HCT116 (cell line): Measurements from ENCODE around the gene ACY1. TPM values are rescaled to one million over a fixed set of nuclear protein-coding genes. Genes with fewer than 3 reads are reported as not detected.

Experiments
- ATAC-seq: fragments of 200-7000 bp; cut with Tn5 transposase; 2 replicates; pipeline ENCODE4 v1.9.1; 2020; ENCODE audit warnings: mild to moderate bottlenecking, moderate library complexity
- BruUV-seq: library from RNA; stranded (reverse); fragments of 400-500 nt; replicated peaks from 2 replicates; lab custom pipeline; 2021; lab: Mats Ljungman, UMichigan
- CTCF ChIA-PET: fragments of 300-600 bp; sonication (Branson Sonifier 250); formaldehyde crosslinking; loops from one replicate; lab custom pipeline; 2021; ENCODE audit warnings: antibody characterized with exemption; lab: Charles Lee
- POLR2A ChIA-PET: fragments of 300-600, 350-600 bp; sonication (Branson Sonifier 250); formaldehyde crosslinking; loops from one replicate; lab custom pipeline; 2021; ENCODE audit warnings: antibody characterized with exemption; lab: Charles Lee
- RAD21 ChIA-PET, 2 experiments: fragments of 300-600 bp; sonication (Branson Sonifier 250); formaldehyde crosslinking; loops; one replicate each; lab custom pipeline; 2023; ENCODE audit warnings: low total read pairs in 2 of 2; ENCODE audit not compliant: uncharacterized antibody in 2 of 2, unreplicated experiment in 2 of 2, low non-redundant PET in 1 of 2; lab: Charles Lee
- DNase-seq: peaks from one replicate; pipeline ENCODE4 v3.0.0-alpha.2; 2010; ENCODE audit warnings: low read depth, low spot score
- H2AFZ ChIP-seq: fragments of 200-600 bp; shearing (Covaris generic), sonication (generic); 2 replicates; pipeline ENCODE4 v1.6.1; 2017; ENCODE audit warnings: low read depth, mixed run types, mixed read lengths, antibody characterized with exemption, low read length; ENCODE audit not compliant: poor library complexity, severe bottlenecking
- H3K27ac ChIP-seq: 2 replicates; pipeline ENCODE4 v1.5.1; 2012; ENCODE audit warnings: low read depth, low read length
- H3K27me3 ChIP-seq: fragments of 200-600 bp; sonication (generic); 2 replicates; pipeline ENCODE4 v1.6.1; 2016; ENCODE audit warnings: mixed run types, low read length, mixed read lengths; ENCODE audit not compliant: insufficient read depth
- H3K36me3 ChIP-seq, 2 experiments: fragments of 200-500 bp in 1 of 2; fragments of 200-600 bp in 1 of 2; sonication (Bioruptor generic) in 1 of 2; sonication (generic) in 1 of 2; 2 replicates each; pipeline versions ENCODE4 v1.5.1 to v1.6.1; 2014 to 2016; ENCODE audit warnings: low read length in 2 of 2, inconsistent platforms in 1 of 2, mixed read lengths in 1 of 2, mixed run types in 1 of 2; ENCODE audit not compliant: insufficient read depth in 2 of 2, control insufficient read depth in 1 of 2
- H3K4me1 ChIP-seq, 2 experiments: fragments of 200-600 bp in 1 of 2; sonication (generic) in 1 of 2; 2 replicates each; pipeline versions ENCODE4 v1.5.1 to v1.6.1; 2012 to 2017; ENCODE audit warnings: low read length in 2 of 2, inconsistent platforms in 1 of 2, mild to moderate bottlenecking in 1 of 2, mixed read lengths in 1 of 2, mixed run types in 1 of 2, moderate library complexity in 1 of 2; ENCODE audit not compliant: insufficient read depth in 2 of 2, control insufficient read depth in 1 of 2
- H3K4me2 ChIP-seq: fragments of 200-600 bp; sonication (generic); 2 replicates; pipeline ENCODE4 v1.6.1; 2017; ENCODE audit warnings: mixed run types, low read length, mixed read lengths
- H3K4me3 ChIP-seq, 2 experiments: fragments of 200-600 bp in 1 of 2; sonication (generic) in 1 of 2; replicated peaks in 1 of 2; 2 replicates each; pipeline ENCODE4 v1.5.1; 2011 to 2016; ENCODE audit warnings: low read length in 2 of 2, control low read depth in 1 of 2, low read depth in 1 of 2, mild to moderate bottlenecking in 1 of 2, mixed read lengths in 1 of 2, mixed run types in 1 of 2
- H3K79me2 ChIP-seq: fragments of 200-600 bp; sonication (generic); 2 replicates; pipeline ENCODE4 v1.6.1; 2017; ENCODE audit warnings: mild to moderate bottlenecking, mixed run types, low read length, moderate library complexity, mixed read lengths; ENCODE audit not compliant: insufficient read depth
- H3K9ac ChIP-seq: fragments of 200-600 bp; sonication (generic); 2 replicates; pipeline ENCODE4 v1.6.1; 2016; ENCODE audit warnings: low read length, mixed read lengths
- H3K9me2 ChIP-seq: fragments of 200-600 bp; sonication (generic), shearing (Covaris generic); 2 replicates; pipeline ENCODE4 v1.6.1; 2017; ENCODE audit warnings: mixed run types, mild to moderate bottlenecking, moderate library complexity; ENCODE audit not compliant: insufficient read depth
- H3K9me3 ChIP-seq, 2 experiments: fragments of 200-500 bp in 1 of 2; fragments of 200-600 bp in 1 of 2; sonication (Bioruptor generic) in 1 of 2; sonication (generic) in 1 of 2; 2 replicates each; pipeline ENCODE4 v1.6.1; 2014 to 2017; ENCODE audit warnings: low read length in 2 of 2, mixed read lengths in 2 of 2, inconsistent platforms in 1 of 2, low read depth in 1 of 2, mild to moderate bottlenecking in 1 of 2, mixed run types in 1 of 2, moderate library complexity in 1 of 2; ENCODE audit not compliant: control insufficient read depth in 1 of 2, insufficient read depth in 1 of 2
- H4K20me1 ChIP-seq: fragments of 200-600 bp; sonication (generic), shearing (Covaris generic); 2 replicates; pipeline ENCODE4 v1.6.1; 2017; ENCODE audit warnings: mixed run types, mild to moderate bottlenecking, moderate library complexity; ENCODE audit not compliant: insufficient read depth
- CEBPB ChIP-seq: IDR thresholded peaks from 2 replicates; pipeline ENCODE4 v1.6.1; 2012; ENCODE audit warnings: low read depth
- ELF1 ChIP-seq: IDR thresholded peaks from 2 replicates; pipeline ENCODE4 v1.6.1; 2012; ENCODE audit warnings: low read depth, borderline replicate concordance
- POLR2AphosphoS5 ChIP-seq: IDR thresholded peaks from 2 replicates; pipeline ENCODE4 v1.6.1; 2011; ENCODE audit warnings: mild to moderate bottlenecking, low read depth, low read length, moderate library complexity
- REST ChIP-seq: IDR thresholded peaks from 2 replicates; pipeline ENCODE4 v1.6.1; 2012; ENCODE audit warnings: low read depth
- SP1 ChIP-seq: IDR thresholded peaks from 2 replicates; pipeline ENCODE4 v1.6.1; 2012; ENCODE audit warnings: low read depth
- TCF7L2 ChIP-seq: IDR thresholded peaks from 2 replicates; pipeline ENCODE4 v1.7.0; 2011; ENCODE audit warnings: borderline replicate concordance, inconsistent platforms; ENCODE audit not compliant: insufficient read depth, insufficient read length; ENCODE audit errors: extremely low read depth
- ZNF274 ChIP-seq: fragments of 200-500 bp; sonication (Bioruptor generic); IDR thresholded peaks from 2 replicates; pipeline ENCODE4 v1.6.1; 2014; ENCODE audit warnings: mild to moderate bottlenecking, low read depth, low read length, inconsistent platforms
- intact Hi-C: fragments of 100-400 bp; cut with micrococcal nuclease; formaldehyde crosslinking; loops from 2 replicates; pipeline ENCODE4 v1.10.0; 2022
- total RNA-seq: library from RNA; stranded (reverse); gene quantifications from one replicate; pipeline ENCODE4 v1.2.1, GENCODE V29; 2021; ENCODE audit not compliant: unreplicated experiment
- TF ChIP-seq, protein P1 (sequence below): IDR thresholded peaks from 2 replicates; pipeline ENCODE4 v1.6.1; 2012
- TF ChIP-seq, protein P2 (sequence below), 3 experiments: fragments of 200-600 bp in 1 of 3; sonication (generic) in 1 of 3; IDR thresholded peaks in 2 of 3; conservative IDR thresholded peaks in 1 of 3; 2 replicates each; pipeline ENCODE4 v1.5.1; 2012 to 2017; ENCODE audit warnings: low read depth in 2 of 3, low read length in 2 of 3, antibody characterized with exemption in 1 of 3, borderline replicate concordance in 1 of 3, control low read depth in 1 of 3, mild to moderate bottlenecking in 1 of 3, mixed read lengths in 1 of 3, mixed run types in 1 of 3, moderate library complexity in 1 of 3; ENCODE audit not compliant: insufficient read depth in 1 of 3

Gene ACY1
- total RNA-seq, 1 experiment from 2014 or later = 73.2 TPM

- intact Hi-C loops = no loop called here
- ChIA-PET RAD21 (no interaction called here), CTCF (no interaction called here), POLR2A (no interaction called here)
- Histone ChIP-seq H3K9me2 (no peaks in the 10 kb centered on the region), H3K27me3 (no peaks in the 10 kb centered on the region), H4K20me1 (0 out of 2 replicates have a peak, but pooled peaks cover 4% of the 10 kb centered on the region), H2AFZ (no peak overlapping the region), H3K36me3 (peaks cover 23 to 51% of the 10 kb centered on the region in 2 experiments), H3K9me3 (no peaks in the 10 kb centered on the region), H3K79me2 (peaks cover 51% of the 10 kb centered on the region), H3K27ac (no peak overlapping the region), H3K4me1 (peaks cover 23 to 29% of the 10 kb centered on the region in 2 experiments), H3K4me3 (no peak overlapping the region), H3K4me2 (no peak overlapping the region), H3K9ac (no peak overlapping the region)
- TF ChIP-seq, protein P1, sequence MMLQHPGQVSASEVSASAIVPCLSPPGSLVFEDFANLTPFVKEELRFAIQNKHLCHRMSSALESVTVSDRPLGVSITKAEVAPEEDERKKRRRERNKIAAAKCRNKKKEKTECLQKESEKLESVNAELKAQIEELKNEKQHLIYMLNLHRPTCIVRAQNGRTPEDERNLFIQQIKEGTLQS = no peak
- TF ChIP-seq TCF7L2 = no peak
- no peak for TF ChIP-seq SP1
- TF ChIP-seq ELF1 = no peak
- TF ChIP-seq POLR2AphosphoS5 = no peak
- TF ChIP-seq REST = no peak
- TF ChIP-seq CEBPB = no peak
- TF ChIP-seq ZNF274 = no peak
- TF ChIP-seq, protein P2, sequence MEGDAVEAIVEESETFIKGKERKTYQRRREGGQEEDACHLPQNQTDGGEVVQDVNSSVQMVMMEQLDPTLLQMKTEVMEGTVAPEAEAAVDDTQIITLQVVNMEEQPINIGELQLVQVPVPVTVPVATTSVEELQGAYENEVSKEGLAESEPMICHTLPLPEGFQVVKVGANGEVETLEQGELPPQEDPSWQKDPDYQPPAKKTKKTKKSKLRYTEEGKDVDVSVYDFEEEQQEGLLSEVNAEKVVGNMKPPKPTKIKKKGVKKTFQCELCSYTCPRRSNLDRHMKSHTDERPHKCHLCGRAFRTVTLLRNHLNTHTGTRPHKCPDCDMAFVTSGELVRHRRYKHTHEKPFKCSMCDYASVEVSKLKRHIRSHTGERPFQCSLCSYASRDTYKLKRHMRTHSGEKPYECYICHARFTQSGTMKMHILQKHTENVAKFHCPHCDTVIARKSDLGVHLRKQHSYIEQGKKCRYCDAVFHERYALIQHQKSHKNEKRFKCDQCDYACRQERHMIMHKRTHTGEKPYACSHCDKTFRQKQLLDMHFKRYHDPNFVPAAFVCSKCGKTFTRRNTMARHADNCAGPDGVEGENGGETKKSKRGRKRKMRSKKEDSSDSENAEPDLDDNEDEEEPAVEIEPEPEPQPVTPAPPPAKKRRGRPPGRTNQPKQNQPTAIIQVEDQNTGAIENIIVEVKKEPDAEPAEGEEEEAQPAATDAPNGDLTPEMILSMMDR (IDR thresholded peaks at IDR 0.05 in 2 of 3, conservative IDR thresholded peaks at IDR 0.05 in 1 of 3; ENCODE audit: borderline replicate concordance in 1 of 3, insufficient read depth in 1 of 3, low read depth in 2 of 3, low read length in 2 of 3) = no peak
- DNase-seq (no peak), ATAC-seq (no peak)
- no TSS peak for BruUV-seq
Observed at GRCh38 chr3:51938780-51939425, 44.4 kb upstream of the ACY1 start.
